ENCODE results near the gene ABCC3. TPM values are rescaled to one million over a fixed set of nuclear protein-coding genes. Genes with fewer than 3 reads are reported as not detected.

ABCC3 gene
- total RNA-seq, 1 donor from 2014 or later = 13.3 TPM

DNA sequence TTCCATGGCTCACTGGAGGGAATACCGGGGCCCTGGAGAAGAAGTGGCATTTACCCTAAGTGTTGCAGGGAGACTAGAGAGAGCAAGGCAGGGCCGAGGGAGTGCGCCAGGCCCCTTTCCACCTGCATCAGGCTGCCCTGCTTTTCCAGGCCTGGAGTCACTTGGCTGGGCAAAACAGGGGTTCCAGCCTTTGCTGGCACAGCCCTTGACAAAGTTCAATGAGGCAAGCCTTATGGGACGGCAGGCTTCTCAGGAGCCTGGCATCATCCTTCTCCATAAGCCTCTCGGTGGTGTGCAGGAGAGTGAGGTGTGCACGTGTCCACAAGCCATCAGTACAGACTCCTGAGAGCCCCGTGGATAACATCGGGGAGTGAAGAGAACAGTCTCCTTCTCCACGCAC lies 47.1 kb upstream of the ABCC3 start:
- H3K27me3 Mint-ChIP-seq = peaks cover 16% of the 10 kb centered on the region
- DNase-seq (ENCODE audit: extremely low spot score, unreplicated experiment) = no peak
- peaks cover 57% of the 10 kb centered on the region for H3K4me1 Mint-ChIP-seq (ENCODE audit: unreplicated experiment)
- TF ChIP-seq, protein P1, sequence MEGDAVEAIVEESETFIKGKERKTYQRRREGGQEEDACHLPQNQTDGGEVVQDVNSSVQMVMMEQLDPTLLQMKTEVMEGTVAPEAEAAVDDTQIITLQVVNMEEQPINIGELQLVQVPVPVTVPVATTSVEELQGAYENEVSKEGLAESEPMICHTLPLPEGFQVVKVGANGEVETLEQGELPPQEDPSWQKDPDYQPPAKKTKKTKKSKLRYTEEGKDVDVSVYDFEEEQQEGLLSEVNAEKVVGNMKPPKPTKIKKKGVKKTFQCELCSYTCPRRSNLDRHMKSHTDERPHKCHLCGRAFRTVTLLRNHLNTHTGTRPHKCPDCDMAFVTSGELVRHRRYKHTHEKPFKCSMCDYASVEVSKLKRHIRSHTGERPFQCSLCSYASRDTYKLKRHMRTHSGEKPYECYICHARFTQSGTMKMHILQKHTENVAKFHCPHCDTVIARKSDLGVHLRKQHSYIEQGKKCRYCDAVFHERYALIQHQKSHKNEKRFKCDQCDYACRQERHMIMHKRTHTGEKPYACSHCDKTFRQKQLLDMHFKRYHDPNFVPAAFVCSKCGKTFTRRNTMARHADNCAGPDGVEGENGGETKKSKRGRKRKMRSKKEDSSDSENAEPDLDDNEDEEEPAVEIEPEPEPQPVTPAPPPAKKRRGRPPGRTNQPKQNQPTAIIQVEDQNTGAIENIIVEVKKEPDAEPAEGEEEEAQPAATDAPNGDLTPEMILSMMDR (conservative IDR thresholded peaks at IDR 0.05) = no peak
- no peak overlapping the region for H3K27ac Mint-ChIP-seq
- no peaks in the 10 kb centered on the region for H3K9me3 Mint-ChIP-seq
- no peak overlapping the region for H3K4me3 Mint-ChIP-seq
- no peaks in the 10 kb centered on the region for H3K36me3 Mint-ChIP-seq

DNA sequence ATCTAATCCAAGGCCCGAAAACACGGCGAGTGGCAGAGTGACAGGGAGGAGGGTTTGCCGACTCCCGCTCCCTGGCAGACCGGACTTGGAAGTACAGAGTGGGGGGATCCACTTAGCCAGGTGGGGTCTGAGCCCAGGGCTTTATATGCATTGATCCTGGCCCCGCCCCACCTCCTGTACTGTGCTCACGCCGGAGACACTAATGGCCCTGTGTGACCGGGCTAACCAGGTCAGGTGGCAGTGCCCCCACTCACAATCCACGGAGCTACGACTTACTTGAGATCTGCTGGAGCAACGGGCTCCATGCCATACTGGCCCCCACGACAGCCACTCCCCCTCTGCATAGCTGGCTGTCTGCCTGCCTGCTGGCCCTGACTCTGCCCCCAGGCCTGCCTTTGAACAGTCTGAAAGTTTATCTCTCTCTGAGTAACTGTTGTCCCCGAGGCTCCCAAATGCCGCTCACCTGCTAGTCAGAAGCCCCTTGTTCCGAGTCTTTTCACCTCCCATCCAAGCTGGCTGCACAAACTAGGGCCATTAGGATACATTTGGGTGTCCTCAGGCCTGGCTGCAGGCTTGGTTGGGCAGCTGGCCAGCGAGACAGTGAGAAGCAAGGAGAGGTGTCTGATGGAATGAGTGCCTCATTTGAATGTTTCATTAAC lies 46.2 kb upstream of the ABCC3 start:
- H3K36me3 Mint-ChIP-seq = no peaks in the 10 kb centered on the region

DNA sequence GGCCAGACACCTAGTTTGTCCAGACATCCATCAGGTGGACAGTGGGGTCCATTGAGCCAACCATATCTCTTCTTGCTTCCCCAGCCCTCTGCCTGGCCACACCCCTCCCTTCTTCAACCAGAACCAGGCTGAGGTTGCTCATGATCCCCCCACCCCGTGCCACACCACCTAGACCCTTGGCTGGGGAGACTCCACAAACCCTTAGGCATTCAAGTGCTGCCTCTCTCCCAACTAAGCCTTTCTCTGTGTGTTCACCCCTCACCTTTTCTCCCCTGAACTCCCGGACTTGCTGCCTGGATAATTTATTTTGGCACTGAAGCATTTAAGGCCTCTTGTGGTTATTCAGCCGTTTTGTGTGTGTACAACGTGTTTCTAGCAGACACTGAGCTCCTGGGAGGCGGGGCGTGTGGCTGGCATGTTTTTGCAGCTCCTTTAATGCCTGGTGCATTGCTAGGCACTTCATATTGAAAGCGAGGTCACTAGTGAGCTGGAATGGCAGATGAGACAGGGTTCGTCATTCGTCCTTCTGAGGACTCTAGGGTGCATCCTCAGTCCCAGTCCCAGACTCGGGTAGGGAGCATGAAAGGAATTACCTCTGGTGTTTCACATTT lies 45.5 kb upstream of the ABCC3 start:
- Mint-ChIP-seq H3K27ac (no peak overlapping the region), H3K4me1 (ENCODE audit: unreplicated experiment) (peaks cover 48% of the 10 kb centered on the region), H3K36me3 (no peaks in the 10 kb centered on the region), H3K27me3 (peaks cover 9% of the 10 kb centered on the region), H3K9me3 (no peaks in the 10 kb centered on the region), H3K4me3 (peak overlapping the region; percentile 25)
- TF ChIP-seq, protein P1 (conservative IDR thresholded peaks at IDR 0.05) = no peak
- DNase-seq (ENCODE audit: extremely low spot score, unreplicated experiment) = no peak

More for the DNA sequence above, 46.2 kb upstream of the ABCC3 start:
- Mint-ChIP-seq H3K27ac (no peak overlapping the region), H3K27me3 (peaks cover 16% of the 10 kb centered on the region), H3K4me1 (ENCODE audit: unreplicated experiment) (peaks cover 53% of the 10 kb centered on the region), H3K4me3 (no peak overlapping the region), H3K9me3 (no peaks in the 10 kb centered on the region)
- DNase-seq (ENCODE audit: extremely low spot score, unreplicated experiment) = no peak
- TF ChIP-seq, protein P1 (conservative IDR thresholded peaks at IDR 0.05) = no peak

DNA sequence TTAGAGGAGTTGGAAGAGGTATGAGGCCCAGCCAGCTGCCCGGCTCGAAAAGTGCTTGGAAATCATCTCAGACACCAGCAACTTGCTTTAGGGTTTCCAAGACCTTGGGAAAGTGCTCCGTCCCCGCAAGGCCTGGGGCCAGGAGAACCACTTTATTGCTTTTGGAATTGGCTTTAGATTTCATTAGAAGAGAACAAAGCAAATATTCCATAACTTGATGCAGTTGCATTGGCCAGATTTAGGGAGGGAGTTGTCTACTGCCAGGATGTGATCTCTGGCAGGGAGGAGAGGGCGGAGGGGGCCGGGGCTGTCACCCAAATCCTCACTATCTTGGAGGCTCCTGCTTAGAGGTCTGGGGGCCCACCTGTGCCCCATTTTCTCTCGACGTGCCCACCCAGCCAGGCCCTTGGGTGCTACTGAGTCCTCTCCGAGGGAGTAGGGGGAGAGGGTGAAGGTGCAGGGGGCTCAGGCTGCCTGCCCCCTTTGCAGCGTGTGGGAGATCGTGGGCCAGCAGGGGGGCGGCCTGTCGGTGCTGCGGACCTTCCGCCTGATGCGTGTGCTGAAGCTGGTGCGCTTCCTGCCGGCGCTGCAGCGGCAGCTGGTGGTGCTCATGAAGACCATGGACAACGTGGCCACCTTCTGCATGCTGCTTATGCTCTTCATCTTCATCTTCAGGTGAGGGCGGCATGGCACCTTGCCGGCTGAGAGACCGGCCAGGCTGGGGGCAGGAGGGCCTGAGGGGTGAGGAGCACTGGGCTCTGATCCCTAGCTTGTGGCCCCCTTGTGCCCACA lies 43.5 kb upstream of the ABCC3 start:
- Mint-ChIP-seq H3K36me3 (no peaks in the 10 kb centered on the region), H3K27me3 (peaks cover 7% of the 10 kb centered on the region), H3K4me1 (ENCODE audit: unreplicated experiment) (peaks cover 36% of the 10 kb centered on the region), H3K9me3 (no peaks in the 10 kb centered on the region), H3K4me3 (no peak overlapping the region), H3K27ac (no peak overlapping the region)
- TF ChIP-seq, protein P1 (conservative IDR thresholded peaks at IDR 0.05) = no peak
- no peak for DNase-seq (ENCODE audit: extremely low spot score, unreplicated experiment)

DNA sequence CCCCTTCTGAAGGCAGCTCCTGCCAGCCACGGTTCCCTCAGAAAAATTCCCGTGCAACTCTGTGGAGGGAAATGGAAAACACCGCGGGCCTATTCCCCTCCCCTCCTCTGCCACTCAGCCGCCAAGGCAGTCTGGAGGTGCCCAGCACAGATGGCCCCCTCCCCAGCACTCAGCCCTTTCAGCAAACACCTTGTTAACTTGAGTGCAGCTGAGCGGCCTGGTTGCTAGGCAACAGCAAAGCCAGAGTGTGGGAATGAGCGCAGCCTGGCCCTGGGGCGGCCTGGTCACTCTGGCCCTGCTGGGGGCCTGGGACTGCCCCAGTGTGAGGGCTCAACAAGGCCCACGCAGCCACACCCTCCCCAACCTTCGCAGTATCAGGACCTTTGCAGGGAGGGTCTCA lies 41.4 kb upstream of the ABCC3 start:
- TF ChIP-seq, protein P1 (conservative IDR thresholded peaks at IDR 0.05) = no peak
- Mint-ChIP-seq H3K27ac (no peak overlapping the region), H3K9me3 (no peaks in the 10 kb centered on the region)

More for the DNA sequence above, 41.4 kb upstream of the ABCC3 start:
- no peak for DNase-seq (ENCODE audit: extremely low spot score, unreplicated experiment)
- Mint-ChIP-seq H3K4me1 (ENCODE audit: unreplicated experiment) (peaks cover 25% of the 10 kb centered on the region), H3K27me3 (peaks cover 2% of the 10 kb centered on the region), H3K4me3 (no peak overlapping the region), H3K36me3 (no peaks in the 10 kb centered on the region)
